CD4-positive, alpha-beta T cell treated with Interleukin-6 for 4 hours (primary cell): ENCODE results near the gene ZNF554.

Experiments
- DNase-seq: peaks from one replicate; pipeline ENCODE4 v3.0.0-alpha.2; 2020; ENCODE audit warnings: mixed read lengths

ZNF554 gene

GRCh38 chr19:2819540-2820111 is at the start of gene ZNF554:
Gene ZNF554, plus strand, starts transcription at chr19:2819868. Its CDS starts 204 bp downstream, at chr19:2820072.
- DNase-seq = peak; percentile 100

GRCh38 chr19:2770055-2771013 is 49.3 kb upstream of the ZNF554 start:
- DNase-seq = no peak

DNA sequence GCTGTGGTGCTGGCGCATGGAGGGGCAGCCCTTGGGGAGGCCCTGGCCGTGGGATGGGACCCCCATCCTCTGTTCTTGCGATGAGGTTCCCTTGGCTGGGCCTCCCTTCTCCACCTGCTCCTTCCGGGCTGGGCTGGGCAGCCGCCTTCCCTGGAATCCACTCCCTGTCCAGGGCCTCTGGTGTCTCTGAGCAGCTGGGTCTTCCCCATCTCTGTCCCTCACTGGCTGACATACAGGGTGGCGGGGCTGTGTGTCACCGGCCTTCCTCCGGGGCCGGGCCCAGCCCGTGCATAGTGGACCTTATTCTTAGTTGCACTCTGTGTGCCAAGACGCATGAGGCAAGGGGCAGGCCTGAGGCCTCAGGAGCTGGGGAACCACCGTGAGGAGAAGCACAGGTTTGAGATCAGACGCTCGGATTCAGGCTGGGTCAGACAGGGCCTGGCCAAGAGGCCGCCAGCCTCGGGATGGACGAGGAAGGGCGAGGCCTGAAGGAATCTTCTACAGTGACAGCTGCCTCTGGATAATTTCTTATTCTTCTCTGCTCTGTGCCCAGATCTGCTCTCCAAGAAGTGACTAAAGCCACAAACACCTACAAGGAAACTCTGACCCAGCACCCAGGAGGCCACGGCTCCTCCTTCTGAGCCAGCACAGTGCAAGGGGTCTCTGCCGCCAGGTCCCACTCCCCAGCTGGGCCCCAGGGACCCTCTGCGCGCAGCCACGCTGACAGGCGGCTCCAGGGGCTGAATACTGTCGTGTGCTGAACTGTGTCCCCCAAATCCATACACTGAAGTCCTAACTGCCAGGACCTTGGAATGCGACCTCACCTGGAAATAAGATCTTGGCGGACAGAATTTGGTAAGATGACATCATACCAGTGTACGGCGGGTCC is 47.6 kb upstream of the ZNF554 start:
- DNase-seq = no peak

GRCh38 chr19:2774083-2774679 is 45.5 kb upstream of the ZNF554 start:
- DNase-seq = no peak

GRCh38 chr19:2774953-2775555 is 44.6 kb upstream of the ZNF554 start:
- no peak for DNase-seq

GRCh38 chr19:2775556-2776430 is 43.9 kb upstream of the ZNF554 start:
- DNase-seq = peak; percentile 79

DNA sequence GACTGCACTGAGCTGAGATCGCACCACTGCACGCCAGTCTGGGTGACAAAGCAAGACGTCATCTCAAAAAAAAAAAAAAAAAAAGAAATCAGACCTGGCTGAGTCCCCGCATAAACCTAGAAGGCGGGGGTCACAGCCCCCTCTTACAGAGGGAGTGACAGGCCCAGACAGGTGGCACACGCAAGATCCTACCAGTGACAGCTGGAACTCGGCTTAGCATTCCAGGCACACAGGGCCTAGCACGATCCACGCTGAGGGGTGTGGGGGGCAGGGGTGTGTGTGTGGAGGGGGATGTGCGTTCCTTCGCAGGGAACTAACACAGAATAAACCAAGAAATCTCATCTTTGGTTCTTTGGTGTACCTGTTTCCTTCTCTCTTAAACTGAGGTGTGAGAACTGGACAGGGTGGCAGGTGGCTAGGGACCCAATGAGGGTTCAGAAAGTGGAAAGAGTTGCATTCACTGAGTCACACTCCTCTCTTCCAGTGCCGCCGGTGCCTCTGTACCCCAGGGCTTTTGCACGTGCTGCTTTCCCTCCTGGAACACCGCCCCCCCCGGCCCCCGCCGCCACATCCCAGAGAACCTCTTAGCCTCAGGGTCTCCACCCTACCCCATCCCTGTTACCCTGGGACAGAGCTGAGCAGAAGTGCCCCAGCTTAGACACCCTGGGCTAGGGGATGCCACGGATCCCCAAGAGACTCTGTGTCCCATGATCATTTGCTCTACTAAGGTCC is 41.5 kb upstream of the ZNF554 start:
- no peak for DNase-seq

DNA sequence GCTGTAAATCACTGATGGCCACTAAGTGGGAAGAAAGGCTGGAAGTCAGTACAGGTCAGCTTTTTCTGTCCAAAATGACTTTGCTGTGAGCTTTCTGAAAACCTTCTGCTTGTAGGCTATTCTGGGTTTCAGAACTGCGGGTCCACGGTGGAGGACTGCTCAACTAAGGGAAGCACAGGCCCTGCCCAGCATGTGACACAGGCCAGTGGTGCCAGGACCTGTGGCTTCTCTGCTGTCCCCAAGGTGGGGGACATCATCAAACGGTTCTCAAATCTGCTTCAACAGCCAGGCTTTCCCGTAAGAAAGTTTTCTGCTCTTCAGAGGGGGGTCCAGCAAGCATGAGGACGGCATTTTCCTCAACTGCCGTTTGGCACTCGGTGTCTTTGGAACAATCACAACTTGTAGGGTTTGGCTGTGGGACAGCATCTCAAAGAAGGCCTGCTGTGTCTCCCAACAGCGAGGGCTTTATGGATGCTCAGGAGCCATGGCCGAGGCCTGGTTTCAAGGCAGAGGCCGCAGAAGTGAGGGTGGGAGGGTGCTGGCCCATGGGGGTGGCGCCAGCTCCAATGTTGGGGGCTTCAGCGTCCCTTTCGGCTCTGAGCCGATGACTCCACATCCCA is 40.4 kb upstream of the ZNF554 start:
- no peak for DNase-seq

DNA sequence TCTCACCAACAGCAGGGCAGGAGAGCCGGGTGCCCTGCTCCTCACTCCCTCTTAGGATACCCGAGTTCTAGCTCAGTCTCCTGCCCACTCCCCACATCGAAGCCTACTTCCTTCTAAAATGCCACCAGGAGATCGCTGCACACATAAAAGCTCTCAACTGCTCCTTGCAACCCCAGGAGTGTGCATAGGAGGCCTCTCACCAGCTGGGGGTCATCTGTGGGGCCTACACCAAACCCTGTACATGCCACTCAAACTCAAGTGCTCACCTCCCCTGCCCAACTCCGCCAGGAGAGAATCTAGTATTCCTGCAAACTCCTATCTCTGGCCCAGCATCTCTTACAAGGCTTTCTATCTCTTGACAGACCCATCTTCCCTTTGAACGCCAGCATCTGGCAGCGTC is 39.4 kb upstream of the ZNF554 start:
- no peak for DNase-seq

DNA sequence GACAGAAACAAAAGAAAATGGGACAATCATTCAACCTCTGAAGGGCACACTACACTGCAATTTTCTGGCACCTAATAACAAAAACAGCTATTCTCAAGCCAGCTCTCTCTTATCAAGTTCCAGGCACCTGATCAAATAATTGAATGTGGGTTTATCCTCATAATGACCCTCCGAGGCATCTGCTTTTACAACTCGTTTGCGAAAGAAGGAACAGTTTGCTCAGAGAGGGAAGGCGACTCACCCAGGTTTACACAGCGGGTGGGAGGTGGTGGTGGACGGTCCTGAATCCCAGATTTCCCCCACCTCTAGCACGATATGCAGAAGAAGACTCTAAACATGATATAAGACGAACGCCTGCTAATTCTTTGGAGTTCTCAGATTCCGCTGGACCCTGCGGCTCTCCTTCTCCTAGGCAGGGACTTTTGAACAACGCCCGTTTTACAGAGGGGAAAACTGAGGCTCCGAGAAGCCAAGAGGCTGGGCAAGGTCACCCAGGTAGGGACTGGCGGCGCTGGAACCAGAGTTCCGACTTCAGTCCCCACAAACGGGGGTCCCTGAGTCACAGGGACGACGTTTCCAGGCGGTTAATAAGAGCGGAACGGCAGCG is 37.2 kb upstream of the ZNF554 start:
- DNase-seq = no peak

DNA sequence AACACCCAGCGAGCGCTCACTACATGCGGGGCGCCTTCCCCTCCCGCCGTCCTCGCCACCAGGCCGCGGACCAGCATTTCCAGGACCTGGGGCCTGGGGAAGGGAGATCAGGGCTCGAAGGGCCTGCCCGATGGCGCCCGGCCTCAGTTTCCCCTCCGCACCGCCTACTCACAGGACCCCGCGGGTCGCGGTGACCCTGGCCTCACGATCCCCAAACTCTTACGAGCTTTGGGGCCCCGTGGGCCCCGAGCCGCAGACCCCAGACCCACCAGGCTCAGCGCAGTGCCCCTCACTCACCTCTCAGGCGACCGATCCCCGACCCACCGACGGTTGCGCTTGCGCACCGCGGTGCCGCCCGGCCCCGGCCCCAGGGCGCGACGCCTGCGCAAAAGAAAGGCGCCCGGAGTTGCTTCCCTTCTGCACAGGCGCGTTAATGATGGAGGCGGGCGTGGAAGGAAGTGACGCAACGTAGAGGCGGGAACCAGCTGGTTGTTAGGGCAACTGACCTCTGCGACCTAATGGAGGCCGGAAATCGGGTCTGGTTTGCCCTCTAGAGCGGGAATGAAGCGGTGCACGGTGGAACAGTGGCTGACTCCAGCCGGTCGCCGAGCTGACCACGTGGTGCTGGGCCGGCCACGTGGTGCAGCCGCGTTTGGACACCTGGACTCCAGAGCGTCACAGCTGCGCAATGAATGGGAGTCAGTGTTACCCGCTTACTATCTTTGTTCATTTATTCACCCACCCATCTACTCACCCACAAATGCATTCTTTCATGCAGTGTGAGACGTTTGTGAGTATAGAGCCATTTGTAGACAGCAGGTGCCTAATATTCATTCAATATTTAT is 36.5 kb upstream of the ZNF554 start, which contains the start of gene SGTA:
TSS of gene SGTA (minus strand) at position 338 of the 845 bp plus-strand sequence. CDS start 14,205 bp downstream, outside the sequence.
- DNase-seq = peak; percentile 96

- DNase-seq = no peak
Measured at GRCh38 chr19:2783781-2784145, 35.9 kb upstream of the ZNF554 start.

DNA sequence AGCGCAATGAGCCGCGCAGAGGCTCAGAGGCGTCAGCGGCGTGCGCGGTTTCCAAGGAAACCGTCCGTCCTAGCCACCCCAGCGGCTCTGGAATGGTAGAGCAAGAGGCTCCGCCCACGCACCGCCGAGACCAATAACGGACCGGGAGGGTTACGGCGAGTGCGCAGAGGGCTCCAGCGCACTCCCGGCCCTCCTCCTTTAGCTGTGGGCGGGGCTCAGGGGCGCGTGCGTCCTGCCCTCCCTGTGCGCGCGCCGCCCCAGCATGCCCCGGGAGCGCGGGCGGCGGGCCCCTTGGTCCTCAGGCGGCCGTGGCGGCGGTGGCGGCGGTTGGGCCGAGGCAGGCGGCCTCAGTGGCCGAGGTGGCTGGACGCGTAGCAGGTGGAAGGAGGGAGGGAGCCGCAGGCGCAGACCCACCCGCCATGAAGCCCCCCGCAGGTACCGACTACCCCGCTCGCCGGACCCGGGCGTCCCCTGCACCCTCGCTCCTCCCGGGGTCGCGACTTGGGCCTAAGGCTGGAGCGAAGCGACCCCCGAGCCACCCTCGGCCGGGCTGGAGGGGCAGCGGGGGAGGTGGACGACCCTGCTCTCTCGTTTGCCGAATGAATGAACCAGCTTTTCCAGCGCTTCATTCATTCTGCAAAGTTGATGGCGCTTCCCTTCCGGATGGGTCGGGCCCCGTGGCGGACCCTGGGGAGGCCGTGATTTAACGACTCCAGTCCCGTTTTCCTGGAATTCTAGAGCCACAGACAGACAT is 34.2 kb upstream of the ZNF554 start, which contains the start of gene THOP1:
TSS of gene THOP1 (plus strand) at position 260 of the 754 bp plus-strand sequence. CDS start at position 420, 160 bp downstream.
- DNase-seq = peak; percentile 100

- no peak for DNase-seq
Measured at GRCh38 chr19:2787115-2787514, 32.6 kb upstream of the ZNF554 start.

GRCh38 chr19:2788237-2788636 is 31.4 kb upstream of the ZNF554 start:
- DNase-seq = no peak

DNA sequence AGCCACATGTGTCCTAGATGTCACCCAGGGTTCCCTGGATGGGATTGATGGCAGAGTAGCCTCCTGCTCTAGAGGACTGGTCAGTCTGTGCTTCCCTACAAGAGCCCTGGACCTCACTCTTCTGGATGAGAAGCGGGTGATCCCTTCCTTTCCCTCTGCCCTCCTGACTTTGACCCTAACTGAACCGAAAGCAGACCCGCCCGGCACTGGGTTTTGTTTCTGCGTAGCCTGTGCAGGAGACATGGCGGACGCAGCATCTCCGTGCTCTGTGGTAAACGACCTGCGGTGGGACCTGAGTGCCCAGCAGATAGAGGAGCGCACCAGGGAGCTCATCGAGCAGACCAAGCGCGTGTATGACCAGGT is 29.5 kb upstream of the ZNF554 start:
- DNase-seq = no peak

- DNase-seq = no peak
Measured at GRCh38 chr19:2790557-2791271, 29.0 kb upstream of the ZNF554 start.
